Measurements from ENCODE around the gene FNDC7. TPM values are rescaled to one million over a fixed set of nuclear protein-coding genes. Genes with fewer than 3 reads are reported as not detected.
A peak's percentile ranks its signal among the peaks of the same experiment; 100 is the strongest.

Gene FNDC7
- total and polyA plus RNA-seq, 9 of the 15 experiments (the other 6 are each of a cell fraction or from before 2014, with no cell fraction given): not detected

DNA sequence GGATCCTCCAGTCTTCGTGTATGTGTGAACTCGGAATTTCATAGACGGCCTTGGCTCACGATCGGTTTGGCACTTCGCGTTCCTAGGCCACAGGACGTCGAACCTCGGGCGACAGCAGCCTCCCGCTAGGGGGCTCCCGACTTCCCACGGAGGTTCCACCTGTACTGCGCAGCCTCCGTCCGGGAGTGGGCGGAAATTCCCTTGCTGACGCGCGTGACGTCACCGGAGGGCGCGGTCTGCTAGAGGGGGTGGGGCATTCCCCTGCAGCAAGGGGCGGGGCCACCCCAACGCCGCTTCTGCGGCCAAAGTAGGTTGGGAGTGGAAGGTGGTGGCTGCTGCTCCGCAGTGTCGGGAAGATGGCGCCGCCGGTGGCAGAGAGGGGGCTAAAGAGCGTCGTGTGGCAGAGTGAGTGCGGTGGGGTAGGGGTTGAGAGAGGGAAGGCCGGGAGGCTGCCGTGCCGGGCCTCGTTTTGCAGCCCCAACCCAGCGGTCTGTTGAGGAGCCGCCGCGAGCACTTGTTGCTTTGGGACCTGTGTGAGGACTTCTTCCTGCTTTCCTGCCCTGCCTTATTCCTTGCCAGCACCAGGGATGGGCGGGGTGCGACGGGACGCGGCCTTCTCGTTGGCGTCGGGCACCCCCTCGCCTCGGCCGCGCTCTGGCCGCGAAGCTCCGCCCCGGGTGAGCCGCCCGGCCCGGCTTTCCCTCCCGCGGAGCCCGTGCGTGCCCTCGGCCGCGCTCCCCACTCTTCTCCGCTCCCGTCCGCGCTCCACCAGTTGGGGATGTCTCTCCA is 33.9 kb downstream of the FNDC7 start, which contains the start of gene STXBP3 (continued):
- TF ChIP-seq, protein P1, sequence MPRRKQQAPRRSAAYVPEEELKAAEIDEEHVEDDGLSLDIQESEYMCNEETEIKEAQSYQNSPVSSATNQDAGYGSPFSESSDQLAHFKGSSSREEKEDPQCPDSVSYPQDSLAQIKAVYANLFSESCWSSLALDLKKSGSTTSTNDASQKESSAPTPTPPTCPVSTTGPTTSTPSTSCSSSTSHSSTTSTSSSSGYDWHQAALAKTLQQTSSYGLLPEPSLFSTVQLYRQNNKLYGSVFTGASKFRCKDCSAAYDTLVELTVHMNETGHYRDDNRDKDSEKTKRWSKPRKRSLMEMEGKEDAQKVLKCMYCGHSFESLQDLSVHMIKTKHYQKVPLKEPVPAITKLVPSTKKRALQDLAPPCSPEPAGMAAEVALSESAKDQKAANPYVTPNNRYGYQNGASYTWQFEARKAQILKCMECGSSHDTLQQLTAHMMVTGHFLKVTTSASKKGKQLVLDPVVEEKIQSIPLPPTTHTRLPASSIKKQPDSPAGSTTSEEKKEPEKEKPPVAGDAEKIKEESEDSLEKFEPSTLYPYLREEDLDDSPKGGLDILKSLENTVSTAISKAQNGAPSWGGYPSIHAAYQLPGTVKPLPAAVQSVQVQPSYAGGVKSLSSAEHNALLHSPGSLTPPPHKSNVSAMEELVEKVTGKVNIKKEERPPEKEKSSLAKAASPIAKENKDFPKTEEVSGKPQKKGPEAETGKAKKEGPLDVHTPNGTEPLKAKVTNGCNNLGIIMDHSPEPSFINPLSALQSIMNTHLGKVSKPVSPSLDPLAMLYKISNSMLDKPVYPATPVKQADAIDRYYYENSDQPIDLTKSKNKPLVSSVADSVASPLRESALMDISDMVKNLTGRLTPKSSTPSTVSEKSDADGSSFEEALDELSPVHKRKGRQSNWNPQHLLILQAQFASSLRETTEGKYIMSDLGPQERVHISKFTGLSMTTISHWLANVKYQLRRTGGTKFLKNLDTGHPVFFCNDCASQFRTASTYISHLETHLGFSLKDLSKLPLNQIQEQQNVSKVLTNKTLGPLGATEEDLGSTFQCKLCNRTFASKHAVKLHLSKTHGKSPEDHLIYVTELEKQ (CRISPR knock-in tag; IDR thresholded peaks at IDR 0.05): no peak
- no peak for TF ChIP-seq ZNF23 (CRISPR knock-in tag; IDR thresholded peaks at IDR 0.05)
- no peak for TF ChIP-seq ZSCAN32 (CRISPR knock-in tag; IDR thresholded peaks at IDR 0.05)
- TF ChIP-seq, protein P2, sequence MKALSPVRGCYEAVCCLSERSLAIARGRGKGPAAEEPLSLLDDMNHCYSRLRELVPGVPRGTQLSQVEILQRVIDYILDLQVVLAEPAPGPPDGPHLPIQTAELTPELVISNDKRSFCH (CRISPR knock-in tag; IDR thresholded peaks at IDR 0.05): no peak
- TF ChIP-seq, protein P2 (tag; IDR thresholded peaks at IDR 0.05): peak; percentile 85
- TF ChIP-seq PHB (CRISPR knock-in tag; IDR thresholded peaks at IDR 0.05): peak; percentile 64; the same call in 1 of the 2 replicates
- peak; percentile 70 for TF ChIP-seq ZNF24 (IDR thresholded peaks at IDR 0.05)
- no peak; a peak in 1 of 4 replicates for TF ChIP-seq KDM4B (IDR thresholded peaks at IDR 0.05; ENCODE audit: borderline replicate concordance in 2 of 2, low read depth in 1 of 2)
- no peak for TF ChIP-seq HNRNPUL1 (IDR thresholded peaks at IDR 0.05; ENCODE audit: low read length)
- TF ChIP-seq ZNF324 (CRISPR knock-in tag; IDR thresholded peaks at IDR 0.05): no peak
- TF ChIP-seq PHF20 (IDR thresholded peaks at IDR 0.05; ENCODE audit: partially characterized antibody): peak; percentile 82
- TF ChIP-seq, protein P3, sequence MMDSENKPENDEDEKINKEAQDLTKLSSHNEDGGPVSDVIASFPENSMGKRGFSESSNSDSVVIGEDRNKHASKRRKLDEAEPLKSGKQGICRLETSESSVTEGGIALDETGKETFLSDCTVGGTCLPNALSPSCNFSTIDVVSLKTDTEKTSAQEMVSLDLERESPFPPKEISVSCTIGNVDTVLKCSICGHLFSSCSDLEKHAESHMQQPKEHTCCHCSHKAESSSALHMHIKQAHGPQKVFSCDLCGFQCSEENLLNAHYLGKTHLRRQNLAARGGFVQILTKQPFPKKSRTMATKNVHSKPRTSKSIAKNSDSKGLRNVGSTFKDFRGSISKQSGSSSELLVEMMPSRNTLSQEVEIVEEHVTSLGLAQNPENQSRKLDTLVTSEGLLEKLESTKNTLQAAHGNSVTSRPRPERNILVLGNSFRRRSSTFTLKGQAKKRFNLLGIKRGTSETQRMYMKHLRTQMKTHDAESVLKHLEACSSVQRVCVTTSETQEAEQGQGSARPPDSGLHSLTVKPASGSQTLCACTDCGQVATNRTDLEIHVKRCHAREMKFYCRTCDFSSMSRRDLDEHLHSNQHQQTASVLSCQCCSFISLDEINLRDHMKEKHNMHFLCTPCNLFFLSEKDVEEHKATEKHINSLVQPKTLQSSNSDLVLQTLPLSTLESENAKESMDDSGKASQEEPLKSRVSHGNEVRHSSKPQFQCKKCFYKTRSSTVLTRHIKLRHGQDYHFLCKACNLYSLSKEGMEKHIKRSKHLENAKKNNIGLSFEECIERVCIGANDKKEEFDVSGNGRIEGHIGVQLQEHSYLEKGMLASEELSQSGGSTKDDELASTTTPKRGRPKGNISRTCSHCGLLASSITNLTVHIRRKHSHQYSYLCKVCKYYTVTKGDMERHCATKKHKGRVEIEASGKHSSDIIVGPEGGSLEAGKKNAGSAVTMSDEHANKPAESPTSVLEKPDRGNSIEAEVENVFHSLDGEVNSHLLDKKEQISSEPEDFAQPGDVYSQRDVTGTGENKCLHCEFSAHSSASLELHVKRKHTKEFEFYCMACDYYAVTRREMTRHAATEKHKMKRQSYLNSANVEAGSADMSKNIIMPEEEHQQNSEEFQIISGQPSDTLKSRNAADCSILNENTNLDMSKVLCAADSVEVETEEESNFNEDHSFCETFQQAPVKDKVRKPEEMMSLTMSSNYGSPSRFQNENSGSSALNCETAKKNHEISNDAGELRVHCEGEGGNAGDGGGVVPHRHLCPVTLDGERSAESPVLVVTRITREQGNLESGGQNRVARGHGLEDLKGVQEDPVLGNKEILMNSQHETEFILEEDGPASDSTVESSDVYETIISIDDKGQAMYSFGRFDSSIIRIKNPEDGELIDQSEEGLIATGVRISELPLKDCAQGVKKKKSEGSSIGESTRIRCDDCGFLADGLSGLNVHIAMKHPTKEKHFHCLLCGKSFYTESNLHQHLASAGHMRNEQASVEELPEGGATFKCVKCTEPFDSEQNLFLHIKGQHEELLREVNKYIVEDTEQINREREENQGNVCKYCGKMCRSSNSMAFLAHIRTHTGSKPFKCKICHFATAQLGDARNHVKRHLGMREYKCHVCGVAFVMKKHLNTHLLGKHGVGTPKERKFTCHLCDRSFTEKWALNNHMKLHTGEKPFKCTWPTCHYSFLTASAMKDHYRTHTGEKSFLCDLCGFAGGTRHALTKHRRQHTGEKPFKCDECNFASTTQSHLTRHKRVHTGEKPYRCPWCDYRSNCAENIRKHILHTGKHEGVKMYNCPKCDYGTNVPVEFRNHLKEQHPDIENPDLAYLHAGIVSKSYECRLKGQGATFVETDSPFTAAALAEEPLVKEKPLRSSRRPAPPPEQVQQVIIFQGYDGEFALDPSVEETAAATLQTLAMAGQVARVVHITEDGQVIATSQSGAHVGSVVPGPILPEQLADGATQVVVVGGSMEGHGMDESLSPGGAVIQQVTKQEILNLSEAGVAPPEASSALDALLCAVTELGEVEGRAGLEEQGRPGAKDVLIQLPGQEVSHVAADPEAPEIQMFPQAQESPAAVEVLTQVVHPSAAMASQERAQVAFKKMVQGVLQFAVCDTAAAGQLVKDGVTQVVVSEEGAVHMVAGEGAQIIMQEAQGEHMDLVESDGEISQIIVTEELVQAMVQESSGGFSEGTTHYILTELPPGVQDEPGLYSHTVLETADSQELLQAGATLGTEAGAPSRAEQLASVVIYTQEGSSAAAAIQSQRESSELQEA (IDR thresholded peaks at IDR 0.05; ENCODE audit: low read depth): no peak
- TF ChIP-seq PHF8 (IDR thresholded peaks at IDR 0.05; ENCODE audit: borderline replicate concordance, low read length): peak; percentile 87
- no peak for TF ChIP-seq IFI16 (CRISPR knock-in tag; IDR thresholded peaks at IDR 0.05)
- peak; percentile 63; the same call in 1 of the 2 replicates for TF ChIP-seq DPF2 (IDR thresholded peaks at IDR 0.05)
- peak; percentile 34; the same call in 1 of the 2 replicates for TF ChIP-seq ARID2 (IDR thresholded peaks at IDR 0.05)
- TF ChIP-seq CEBPB (tag; IDR thresholded peaks at IDR 0.05): no peak
- TF ChIP-seq TBP (optimal IDR thresholded peaks at IDR 0.05; ENCODE audit: low read depth, low read length): peak; percentile 92
